NCI-H1694 treated with DMSO at 0.1 percent for 48 hours (cell line): ENCODE data around the gene PTTG1IP.
"Not testable (repeated sequence)": the region's sequence is repeated elsewhere in the genome, so short reads cannot be mapped to it uniquely, and the experiment has no call there.

Experiments used
- DNase-seq: peaks from one replicate; lab custom pipeline; 2025; lab: John Stamatoyannopoulos, UW

PTTG1IP gene

GRCh38 chr21:44842721-44843445 lies 30.6 kb downstream of the PTTG1IP start:
- DNase-seq, result no peak

- no peak for DNase-seq
Observed at GRCh38 chr21:44842087-44842486, 31.4 kb downstream of the PTTG1IP start.

GRCh38 chr21:44840771-44841170 lies 32.7 kb downstream of the PTTG1IP start:
- DNase-seq, result no peak

- DNase-seq, result no peak
Observed at GRCh38 chr21:44838951-44839350, 34.5 kb downstream of the PTTG1IP start.

- no peak for DNase-seq
Observed at GRCh38 chr21:44838039-44838895, 35.2 kb downstream of the PTTG1IP start.

GRCh38 chr21:44837537-44837936 lies 36.0 kb downstream of the PTTG1IP start:
- DNase-seq, result no peak

- peak; percentile 57 for DNase-seq
Observed at GRCh38 chr21:44836666-44837471, 36.6 kb downstream of the PTTG1IP start.

- DNase-seq, result no peak
Observed at GRCh38 chr21:44836349-44836665, 37.2 kb downstream of the PTTG1IP start.

- DNase-seq, result no peak
Observed at GRCh38 chr21:44835647-44835973, 37.9 kb downstream of the PTTG1IP start.

- no peak for DNase-seq
Observed at GRCh38 chr21:44834951-44835646, 38.4 kb downstream of the PTTG1IP start.

GRCh38 chr21:44834231-44834950 lies 39.1 kb downstream of the PTTG1IP start:
- no peak for DNase-seq

GRCh38 chr21:44833663-44834062 lies 39.8 kb downstream of the PTTG1IP start:
- DNase-seq, result no peak

GRCh38 chr21:44832516-44833255 lies 40.8 kb downstream of the PTTG1IP start:
- DNase-seq, result not testable (repeated sequence)

- no peak for DNase-seq
Observed at GRCh38 chr21:44831227-44831860, 42.1 kb downstream of the PTTG1IP start.

- DNase-seq, result no peak
Observed at GRCh38 chr21:44829507-44830092, 43.9 kb downstream of the PTTG1IP start.

- DNase-seq, result no peak
Observed at GRCh38 chr21:44828362-44829056, 45.0 kb downstream of the PTTG1IP start.

- DNase-seq, result no peak
Observed at GRCh38 chr21:44823179-44823660, 50.3 kb downstream of the PTTG1IP start.

- no peak for DNase-seq
Observed at GRCh38 chr21:44822484-44823178, 50.9 kb downstream of the PTTG1IP start.
